HG03432 (cell line): ENCODE measurements around the gene C15orf39.
"Not testable (repeated sequence)": the region's sequence is repeated elsewhere in the genome, so short reads cannot be mapped to it uniquely, and the experiment has no call there.

Source experiments
- ATAC-seq: cut with Tn5 transposase; IDR thresholded peaks from one replicate; pipeline ENCODE4 v1.9.1; 2021; ENCODE audit warnings: mild to moderate bottlenecking, moderate library complexity; ENCODE audit not compliant: unreplicated experiment

Gene C15orf39

DNA sequence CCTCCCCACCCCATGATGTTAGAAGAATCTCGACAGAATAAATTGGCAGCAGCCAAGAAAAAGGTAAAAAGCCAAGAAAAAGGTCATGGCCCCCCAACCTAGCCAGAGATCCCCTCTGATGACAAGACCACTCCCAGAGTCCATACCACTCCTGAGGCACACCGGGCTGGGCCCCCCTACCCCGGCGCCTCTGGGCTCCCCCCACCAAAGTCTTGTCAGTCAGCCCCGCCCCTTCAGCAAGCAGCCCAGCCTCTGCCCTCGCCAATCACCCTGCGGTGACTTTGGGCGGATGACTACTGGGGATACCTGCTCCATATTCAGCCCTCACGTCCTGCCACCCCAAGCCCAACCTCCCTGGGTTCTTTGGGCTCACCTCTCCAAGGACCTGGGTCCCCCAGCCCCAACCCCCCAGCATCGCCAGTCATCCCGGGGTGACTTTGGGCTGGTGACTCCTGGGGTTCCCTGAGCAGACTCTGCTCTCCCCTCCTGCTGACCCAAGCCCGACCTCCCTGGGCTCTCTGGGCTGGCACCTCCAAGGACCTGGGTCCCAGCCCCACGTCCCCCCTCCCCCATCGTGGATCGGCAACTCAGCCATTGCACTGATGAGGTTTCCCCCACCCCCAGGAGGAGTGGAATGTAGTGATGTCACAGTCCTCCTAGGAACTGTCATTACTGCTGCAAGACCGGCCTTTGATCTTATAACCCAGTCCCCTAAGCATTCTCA, 57.1 kb downstream of the C15orf39 start:
- not testable (repeated sequence) for ATAC-seq

DNA sequence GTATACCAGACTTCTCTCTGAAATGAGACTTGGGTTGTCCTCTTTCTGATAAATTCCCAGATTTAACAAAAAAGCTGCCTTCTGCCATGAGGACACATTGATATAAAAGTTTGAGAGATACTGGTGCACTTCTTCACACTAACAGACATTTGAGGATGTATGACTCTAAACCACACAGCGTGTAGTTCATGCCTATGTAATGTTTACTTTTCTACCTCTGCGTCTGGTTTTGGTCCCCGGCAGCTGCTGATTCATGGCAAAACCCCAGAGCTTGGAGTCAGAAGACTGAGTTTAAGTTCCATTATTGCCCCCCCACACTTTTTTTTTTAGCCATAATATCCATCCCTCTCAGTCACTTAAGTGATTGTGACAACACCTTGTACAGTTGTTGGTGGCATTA, 58.2 kb downstream of the C15orf39 start:
- ATAC-seq, result not testable (repeated sequence)
